Thoracic aorta (tissue), 2 donors: ENCODE data around the gene MAD1L1. TPM values are rescaled to one million over a fixed set of nuclear protein-coding genes. Genes with fewer than 3 reads are reported as not detected.

ENCODE experiments used
- ATAC-seq: fragments of 150-250 bp; one replicate; pipeline ENCODE4 v1.8.0; 2017; ENCODE audit warnings: low read depth; ENCODE audit not compliant: insufficient number of reproducible peaks, low FRiP score
- DNase-seq: peaks from one replicate; pipeline ENCODE4 v3.0.0-alpha.2; 2020; ENCODE audit warnings: low spot score
- H3K27ac ChIP-seq, 2 donors: fragments of 200-600 bp; sonication (generic); 1 replicate in 1 of 2; 2 replicates in 1 of 2; pipeline ENCODE4 v1.5.1; 2016; ENCODE audit warnings: mild to moderate bottlenecking in 2 of 2, moderate library complexity in 2 of 2
- H3K27me3 ChIP-seq: fragments of 200-600 bp; sonication (generic); replicated peaks from 2 replicates; pipeline ENCODE4 v1.6.0; 2016; ENCODE audit warnings: mild to moderate bottlenecking; ENCODE audit not compliant: insufficient read depth
- H3K36me3 ChIP-seq: fragments of 200-600 bp; sonication (generic); one replicate; pipeline ENCODE4 v1.5.1; 2016
- H3K4me1 ChIP-seq, 2 donors: fragments of 200-600 bp; sonication (generic); 1 replicate in 1 of 2; 2 replicates in 1 of 2; pipeline versions ENCODE4 v1.5.1 to v1.6.0; 2016; ENCODE audit warnings: low read depth in 2 of 2, mild to moderate bottlenecking in 1 of 2; ENCODE audit not compliant: control insufficient read depth in 1 of 2
- H3K4me3 ChIP-seq: fragments of 200-600 bp; sonication (generic); 2 replicates; pipeline ENCODE4 v1.5.1; 2016; ENCODE audit warnings: mild to moderate bottlenecking
- H3K9me3 ChIP-seq: fragments of 200-600 bp; sonication (generic); 2 replicates; pipeline ENCODE4 v1.5.1; 2016
- CTCF ChIP-seq: fragments of 200-600 bp; sonication (generic); IDR thresholded peaks from one replicate; pipeline ENCODE4 v1.5.1; 2019; ENCODE audit warnings: antibody characterized with exemption
- total RNA-seq, 2 donors: library from RNA; depleted of rRNA; stranded (reverse); fragments of >200 nt; gene quantifications; one replicate each; pipeline versions ENCODE4 v1.1.0 to v1.2.3, GENCODE V29; 2016

The MAD1L1 gene
- total RNA-seq, 2 donors from 2014 or later: 27.4 to 41.3 TPM

- DNase-seq (no peak), ATAC-seq (no peak)
- Histone ChIP-seq H3K4me1 (no peaks in the 10 kb centered on the region), H3K4me3 (no peak overlapping the region), H3K27me3 (no peaks in the 10 kb centered on the region), H3K36me3 (no peaks in the 10 kb centered on the region), H3K9me3 (no peaks in the 10 kb centered on the region), H3K27ac (no peak overlapping the region)
- no peak for TF ChIP-seq CTCF
Measured at GRCh38 chr7:1859266-1860035, 373.3 kb downstream of the MAD1L1 start.

DNA sequence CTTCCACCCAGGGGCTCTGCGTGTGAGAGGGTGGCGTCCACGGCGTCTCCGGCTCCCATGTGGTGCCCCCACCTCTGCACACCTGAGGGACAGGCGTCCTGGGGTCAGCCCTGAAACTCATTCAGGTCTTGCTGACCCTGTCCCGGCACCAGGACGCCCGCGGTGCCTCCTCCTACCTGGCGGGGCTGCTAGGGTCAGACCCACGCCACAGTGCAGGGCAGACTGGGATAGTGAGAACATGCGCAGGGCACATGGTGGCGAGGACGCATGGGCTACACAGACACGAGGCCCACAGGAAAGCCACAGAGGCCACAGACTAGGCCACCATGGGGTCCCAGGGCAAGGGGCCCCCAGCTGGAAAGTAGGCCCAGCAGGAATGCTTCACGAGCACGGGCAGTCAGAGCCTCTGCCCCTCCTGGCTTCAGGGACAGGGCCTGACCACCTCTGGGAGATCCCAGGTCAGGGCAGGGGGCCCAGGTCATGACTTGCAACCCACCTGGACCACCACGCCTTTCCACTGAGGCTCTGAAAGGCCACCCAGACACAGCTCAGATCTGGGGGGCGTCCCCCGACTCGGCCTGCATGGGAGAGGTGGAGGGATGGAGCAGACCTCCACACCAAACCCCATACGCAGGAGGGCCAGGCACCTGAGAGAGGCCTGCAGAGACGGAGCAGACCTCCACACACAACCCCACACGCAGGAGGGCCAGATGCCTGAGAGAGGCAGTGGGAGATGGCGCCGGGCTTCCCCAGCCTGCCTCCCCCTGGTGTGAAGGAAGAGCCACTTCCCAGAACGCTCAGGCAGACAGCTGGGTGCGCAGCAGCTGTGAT, 374.1 kb downstream of the MAD1L1 start:
- Histone ChIP-seq H3K27me3 (no peaks in the 10 kb centered on the region), H3K36me3 (no peaks in the 10 kb centered on the region), H3K9me3 (no peaks in the 10 kb centered on the region), H3K4me1 (no peaks in the 10 kb centered on the region), H3K27ac (no peak overlapping the region), H3K4me3 (no peak overlapping the region)
- no peak for TF ChIP-seq CTCF
- ATAC-seq (no peak), DNase-seq (no peak)

DNA sequence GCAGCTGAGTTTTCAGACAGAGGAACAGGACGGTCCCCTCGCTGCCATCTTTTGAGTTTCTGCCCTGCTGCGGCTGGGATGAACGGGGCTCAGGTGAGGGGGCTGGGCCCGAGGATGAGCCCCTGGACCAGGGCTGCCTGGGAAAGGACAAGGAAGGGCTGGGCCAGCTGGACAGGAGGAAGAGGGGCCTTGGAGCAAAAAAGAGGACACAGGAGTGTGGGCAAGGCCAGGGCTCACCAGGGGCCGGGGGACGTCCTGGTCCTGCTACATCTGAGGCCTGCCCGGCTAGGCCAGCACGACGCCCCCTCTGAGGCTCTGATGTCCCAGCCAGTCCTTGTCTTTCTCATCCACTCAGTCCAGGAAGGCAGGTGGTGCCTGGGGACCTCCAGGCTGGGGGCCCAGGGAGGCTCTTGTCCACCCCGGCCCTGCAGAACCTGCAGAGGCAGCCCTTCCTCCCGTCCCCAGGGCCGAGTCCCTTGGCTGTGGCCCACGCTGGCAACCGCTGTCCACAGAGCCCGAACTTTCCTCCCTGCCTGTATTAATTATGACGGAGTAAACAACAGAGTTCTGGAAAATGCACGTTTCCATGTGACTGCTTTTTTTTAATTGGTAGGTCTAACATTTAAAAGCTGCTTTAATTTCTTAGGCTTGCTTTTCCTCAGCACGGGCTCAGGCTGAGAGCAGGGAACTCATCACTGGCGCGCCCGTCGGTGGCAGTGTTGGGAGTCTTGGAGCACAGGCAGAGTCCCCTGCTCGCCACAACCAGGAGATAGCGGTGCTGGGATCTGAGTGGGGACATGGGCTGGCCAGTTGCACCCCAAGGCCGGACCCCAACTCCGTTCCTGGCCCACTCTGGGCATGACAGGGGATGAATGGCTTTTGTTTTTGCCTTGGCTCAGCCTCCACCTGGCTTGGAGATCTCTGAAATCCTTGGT, 375.0 kb downstream of the MAD1L1 start:
- Histone ChIP-seq H3K9me3 (no peaks in the 10 kb centered on the region), H3K4me1 (no peaks in the 10 kb centered on the region), H3K4me3 (no peak overlapping the region), H3K27me3 (no peaks in the 10 kb centered on the region), H3K27ac (no peak overlapping the region), H3K36me3 (no peaks in the 10 kb centered on the region)
- no peak for DNase-seq
- ATAC-seq: no peak
- no peak for TF ChIP-seq CTCF

GRCh38 chr7:1856888-1857441, 375.8 kb downstream of the MAD1L1 start:
- ATAC-seq: no peak
- Histone ChIP-seq H3K4me3 (no peak overlapping the region), H3K9me3 (no peaks in the 10 kb centered on the region), H3K27me3 (no peaks in the 10 kb centered on the region), H3K36me3 (no peaks in the 10 kb centered on the region), H3K27ac (no peak overlapping the region), H3K4me1 (no peaks in the 10 kb centered on the region)
- no peak for TF ChIP-seq CTCF
- DNase-seq: no peak
